Iris pigment epithelial cell (primary cell): ENCODE results near the gene LRRC32.
"Not testable (repeated sequence)": the region's sequence is repeated elsewhere in the genome, so short reads cannot be mapped to it uniquely, and the experiment has no call there.

Experiments
- DNase-seq: peaks from one replicate; pipeline ENCODE4 v3.0.0-alpha.2; 2011; ENCODE audit warnings: low read depth

LRRC32 gene

GRCh38 chr11:76649851-76650372 is 20.6 kb downstream of the LRRC32 start:
- DNase-seq: no peak

- no peak for DNase-seq
Measured at GRCh38 chr11:76649011-76649410, 21.5 kb downstream of the LRRC32 start.

GRCh38 chr11:76648061-76648460 is 22.5 kb downstream of the LRRC32 start:
- DNase-seq: no peak

- no peak for DNase-seq
Measured at GRCh38 chr11:76646882-76647534, 23.5 kb downstream of the LRRC32 start.

- DNase-seq: no peak
Measured at GRCh38 chr11:76644591-76644990, 26.0 kb downstream of the LRRC32 start.

GRCh38 chr11:76643711-76644110 is 26.8 kb downstream of the LRRC32 start:
- not testable (repeated sequence) for DNase-seq

GRCh38 chr11:76642341-76642740 is 28.2 kb downstream of the LRRC32 start:
- DNase-seq: no peak

- DNase-seq: no peak
Measured at GRCh38 chr11:76641905-76642304, 28.6 kb downstream of the LRRC32 start.

- no peak for DNase-seq
Measured at GRCh38 chr11:76640501-76640900, 30.0 kb downstream of the LRRC32 start.

GRCh38 chr11:76639621-76640020 is 30.9 kb downstream of the LRRC32 start:
- no peak for DNase-seq

- DNase-seq: no peak
Measured at GRCh38 chr11:76638270-76639197, 32.0 kb downstream of the LRRC32 start.

- no peak for DNase-seq
Measured at GRCh38 chr11:76637491-76638269, 32.9 kb downstream of the LRRC32 start.

GRCh38 chr11:76636826-76637460 is 33.6 kb downstream of the LRRC32 start:
- DNase-seq: no peak

GRCh38 chr11:76635991-76636738 is 34.4 kb downstream of the LRRC32 start:
- DNase-seq: no peak

GRCh38 chr11:76634886-76635285 is 35.7 kb downstream of the LRRC32 start:
- DNase-seq: no peak

GRCh38 chr11:76632492-76632891 is 38.1 kb downstream of the LRRC32 start:
- DNase-seq: no peak

GRCh38 chr11:76631566-76632308 is 38.8 kb downstream of the LRRC32 start:
- no peak for DNase-seq

- no peak for DNase-seq
Measured at GRCh38 chr11:76630600-76631281, 39.8 kb downstream of the LRRC32 start.

- DNase-seq: peak; percentile 73
Measured at GRCh38 chr11:76629853-76630599, 40.5 kb downstream of the LRRC32 start.
